ENCODE measurements around the gene CYB5A.
A peak's percentile ranks its signal among the peaks of the same experiment; 100 is the strongest.

The CYB5A gene

DNA sequence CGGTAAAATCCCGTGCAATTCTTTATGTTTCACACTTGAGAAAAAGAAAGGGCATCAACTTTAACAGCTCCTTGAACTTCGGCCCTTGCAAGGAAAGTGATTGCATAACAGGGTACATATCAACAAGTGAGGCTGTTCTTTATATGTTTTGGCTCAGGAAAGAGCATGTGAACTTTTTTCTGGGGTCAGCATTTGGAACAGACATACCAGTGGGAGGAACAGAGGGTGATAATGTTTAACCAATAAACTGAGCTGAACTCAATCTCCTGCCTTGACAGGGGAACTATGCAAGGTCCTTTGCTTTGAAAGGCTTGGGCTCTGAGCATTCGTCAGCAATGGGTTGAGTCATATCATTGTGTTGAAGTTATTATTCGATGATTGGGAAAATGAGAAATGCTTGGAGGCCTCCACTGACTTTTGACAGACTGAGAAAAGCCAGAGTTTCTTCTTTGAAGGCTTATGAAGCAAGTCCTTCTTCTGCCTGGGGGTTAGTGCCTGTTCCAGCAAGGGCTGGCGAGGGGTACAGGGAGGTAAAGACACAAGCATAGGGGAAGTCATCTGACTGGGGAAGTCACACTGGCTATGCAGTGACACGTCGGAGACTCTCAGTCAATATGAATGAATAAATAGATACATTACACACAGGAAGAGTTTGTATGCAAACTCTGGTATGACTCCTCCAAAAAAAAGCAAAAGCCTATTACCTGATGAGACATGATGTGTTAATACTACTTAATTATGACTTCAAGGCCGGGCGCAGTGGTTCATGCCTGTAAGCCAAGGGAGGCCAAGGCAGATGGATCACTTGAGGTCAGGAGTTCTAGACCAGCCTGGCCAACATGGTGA, 57.2 kb downstream of the CYB5A start:
- DNase-seq = no peak
- TF ChIP-seq POLR2A (IDR thresholded peaks at IDR 0.05; ENCODE audit: low read length) (no peak), GATA1 (IDR thresholded peaks at IDR 0.05; ENCODE audit: low read depth, low read length) (no peak)

DNA sequence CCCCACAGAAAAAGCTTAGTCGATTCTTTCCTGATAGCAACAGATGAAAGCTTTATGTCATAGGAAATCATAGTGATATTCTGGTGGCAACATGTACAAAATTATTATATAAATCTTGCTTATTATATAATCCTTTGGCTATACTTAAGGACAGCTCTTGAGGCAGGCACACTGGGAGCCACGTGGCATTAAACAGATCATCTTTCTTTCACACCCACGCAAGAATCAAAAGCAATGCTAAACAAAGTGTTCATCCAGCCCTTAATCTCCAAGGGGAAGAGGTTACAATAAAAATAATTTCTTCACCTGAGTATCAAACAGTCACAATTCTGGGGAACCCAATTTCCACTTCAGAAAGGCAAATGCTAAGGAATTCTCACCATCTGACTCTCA, 57.8 kb downstream of the CYB5A start:
- no peak for DNase-seq
- no peak for TF ChIP-seq POLR2A (IDR thresholded peaks at IDR 0.05; ENCODE audit: low read length)
- no peak for TF ChIP-seq GATA1 (IDR thresholded peaks at IDR 0.05; ENCODE audit: low read depth, low read length)

DNA sequence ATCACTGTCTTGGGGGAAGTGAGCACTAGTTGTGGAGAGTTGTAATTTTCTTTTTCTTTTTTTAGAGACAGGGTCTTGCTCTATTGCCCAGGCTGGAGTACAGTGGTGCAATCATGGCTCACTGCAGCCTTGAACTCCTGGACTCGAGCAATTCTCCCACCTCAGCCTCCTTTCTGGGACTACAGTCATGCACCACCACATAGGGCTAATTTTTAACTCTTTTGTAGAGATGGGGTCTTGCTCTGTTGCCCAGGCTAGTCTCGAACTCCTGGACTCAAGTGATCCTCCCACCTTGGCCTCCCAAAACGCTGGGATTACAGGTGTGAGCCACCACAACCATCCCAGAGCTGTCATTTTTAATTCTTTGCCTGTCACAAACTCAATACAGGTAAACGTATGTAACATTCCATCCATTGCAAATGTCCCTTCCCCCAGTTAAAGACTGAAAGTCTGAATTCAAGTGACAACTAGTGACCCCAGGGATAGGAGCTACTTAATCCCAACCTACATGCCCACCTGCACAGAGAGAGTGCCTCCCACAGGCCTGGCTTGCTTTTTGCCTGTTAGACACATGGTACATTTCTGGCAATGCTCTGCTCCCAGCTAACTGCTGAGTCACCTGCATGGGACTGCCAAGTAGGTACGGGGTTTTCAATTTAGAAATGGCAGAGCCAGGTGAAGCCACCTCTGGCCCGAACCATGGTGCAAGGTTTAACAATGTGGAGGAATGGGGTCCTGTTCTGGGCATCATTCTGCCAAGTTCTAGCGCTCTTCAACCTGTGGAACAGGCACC, 60.6 kb downstream of the CYB5A start:
- TF ChIP-seq GATA1 (IDR thresholded peaks at IDR 0.05; ENCODE audit: low read depth, low read length) (no peak), POLR2A (IDR thresholded peaks at IDR 0.05; ENCODE audit: low read length) (no peak)
- no peak for DNase-seq

DNA sequence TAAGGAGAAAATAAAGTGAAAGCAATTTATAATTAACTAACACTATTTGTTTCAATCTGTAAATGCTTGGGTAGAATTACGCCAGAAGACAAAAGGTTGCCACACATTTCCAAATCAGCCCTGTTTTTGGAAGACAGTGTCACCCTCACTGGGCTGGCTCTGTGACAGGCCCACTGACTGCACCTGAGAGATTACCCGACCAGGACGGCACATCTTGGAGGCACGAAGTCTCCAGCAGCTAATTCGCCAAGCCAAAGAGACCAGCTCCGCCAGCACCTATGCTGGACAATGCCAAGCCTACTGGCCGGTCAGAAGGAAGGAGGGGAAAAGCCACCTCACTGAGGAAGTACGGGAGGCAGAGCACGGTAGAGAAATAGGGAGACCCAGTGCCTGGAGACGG, 61.9 kb downstream of the CYB5A start:
- no peak for DNase-seq
- TF ChIP-seq GATA1 (IDR thresholded peaks at IDR 0.05; ENCODE audit: low read depth, low read length) (no peak), POLR2A (IDR thresholded peaks at IDR 0.05; ENCODE audit: low read length) (no peak)

DNA sequence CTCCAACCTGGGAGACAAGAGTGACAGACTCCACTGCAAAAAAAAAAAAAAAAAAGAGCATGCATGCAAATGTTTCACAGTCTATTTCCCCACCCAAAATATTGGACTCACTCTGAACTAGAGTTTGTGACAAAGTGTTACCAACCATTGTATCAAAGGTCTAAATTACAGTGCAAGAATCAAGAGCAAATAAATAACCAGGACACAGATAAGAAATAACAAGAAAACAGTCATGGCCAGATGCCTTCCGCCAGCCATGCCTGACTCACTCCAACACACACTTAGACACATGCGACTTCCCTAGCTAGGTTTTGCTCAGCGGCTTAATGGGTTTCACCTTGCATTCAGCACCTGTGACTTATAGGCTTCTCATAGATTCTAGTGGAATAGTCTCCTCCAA, 62.8 kb downstream of the CYB5A start:
- no peak for DNase-seq
- no peak for TF ChIP-seq POLR2A (IDR thresholded peaks at IDR 0.05; ENCODE audit: low read length)
- TF ChIP-seq GATA1 (IDR thresholded peaks at IDR 0.05; ENCODE audit: low read depth, low read length) = no peak

DNA sequence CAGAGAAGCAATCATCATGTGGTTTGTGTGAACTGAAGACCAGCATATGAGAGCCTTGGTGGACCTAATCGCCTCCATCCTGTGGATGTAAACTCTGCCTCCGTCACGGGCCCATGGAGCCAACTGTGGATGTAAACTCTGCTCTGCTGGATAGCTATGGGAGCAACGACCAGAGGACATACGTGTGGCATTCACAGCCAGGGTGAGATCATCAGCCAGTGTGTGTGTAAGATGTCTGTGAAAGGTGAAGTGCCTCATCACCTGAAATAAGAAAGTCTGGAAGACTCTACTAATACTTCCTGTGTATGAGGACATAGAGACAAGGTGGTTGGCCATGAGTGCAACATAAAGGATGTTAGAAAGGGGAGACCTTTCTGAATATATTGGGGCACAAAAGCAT, 63.5 kb downstream of the CYB5A start:
- TF ChIP-seq GATA1 (IDR thresholded peaks at IDR 0.05; ENCODE audit: low read depth, low read length) = no peak
- no peak for TF ChIP-seq POLR2A (IDR thresholded peaks at IDR 0.05; ENCODE audit: low read length)
- DNase-seq = no peak

DNA sequence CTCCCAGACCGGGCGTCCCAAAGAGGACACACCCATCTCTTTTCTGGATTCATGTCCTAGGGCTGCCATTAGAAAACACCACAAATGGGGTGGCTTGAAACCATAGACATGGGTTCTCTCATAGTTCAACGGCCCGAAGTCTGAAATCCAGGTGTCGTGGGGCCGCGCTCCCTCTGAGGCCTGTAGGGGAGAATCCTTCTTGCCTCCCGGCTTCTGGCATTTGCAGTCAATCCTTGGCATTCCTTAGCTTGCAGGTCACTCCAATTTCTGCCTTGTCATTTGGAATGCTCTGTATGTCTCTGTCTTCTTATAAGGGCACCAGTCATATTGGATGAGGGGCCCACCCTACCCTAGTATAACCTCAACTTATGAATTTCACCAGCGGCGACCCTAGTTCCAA, 65.1 kb downstream of the CYB5A start:
- no peak for DNase-seq
- TF ChIP-seq POLR2A (IDR thresholded peaks at IDR 0.05; ENCODE audit: low read length) = no peak
- no peak for TF ChIP-seq GATA1 (IDR thresholded peaks at IDR 0.05; ENCODE audit: low read depth, low read length)

DNA sequence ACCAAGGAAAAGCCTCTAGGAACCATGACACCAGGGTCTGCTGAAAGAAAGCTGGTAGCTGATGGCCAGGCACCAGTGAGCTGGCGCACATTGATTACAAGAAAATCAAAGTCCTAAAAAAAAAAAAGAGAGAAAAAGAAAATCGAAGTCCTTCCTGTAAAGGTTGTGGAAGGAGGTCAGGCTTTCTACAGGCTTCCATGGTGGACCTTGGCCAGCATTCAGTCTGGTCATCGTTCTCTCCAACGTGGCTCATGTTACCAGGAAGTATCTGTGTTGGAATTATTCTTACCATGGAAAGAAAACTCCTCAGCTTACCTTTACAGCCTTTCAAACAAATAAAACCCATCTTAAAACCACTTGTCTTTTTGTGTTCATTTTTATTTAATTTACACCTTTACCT, 65.6 kb downstream of the CYB5A start:
- TF ChIP-seq POLR2A (IDR thresholded peaks at IDR 0.05; ENCODE audit: low read length) = no peak
- DNase-seq = no peak

DNA sequence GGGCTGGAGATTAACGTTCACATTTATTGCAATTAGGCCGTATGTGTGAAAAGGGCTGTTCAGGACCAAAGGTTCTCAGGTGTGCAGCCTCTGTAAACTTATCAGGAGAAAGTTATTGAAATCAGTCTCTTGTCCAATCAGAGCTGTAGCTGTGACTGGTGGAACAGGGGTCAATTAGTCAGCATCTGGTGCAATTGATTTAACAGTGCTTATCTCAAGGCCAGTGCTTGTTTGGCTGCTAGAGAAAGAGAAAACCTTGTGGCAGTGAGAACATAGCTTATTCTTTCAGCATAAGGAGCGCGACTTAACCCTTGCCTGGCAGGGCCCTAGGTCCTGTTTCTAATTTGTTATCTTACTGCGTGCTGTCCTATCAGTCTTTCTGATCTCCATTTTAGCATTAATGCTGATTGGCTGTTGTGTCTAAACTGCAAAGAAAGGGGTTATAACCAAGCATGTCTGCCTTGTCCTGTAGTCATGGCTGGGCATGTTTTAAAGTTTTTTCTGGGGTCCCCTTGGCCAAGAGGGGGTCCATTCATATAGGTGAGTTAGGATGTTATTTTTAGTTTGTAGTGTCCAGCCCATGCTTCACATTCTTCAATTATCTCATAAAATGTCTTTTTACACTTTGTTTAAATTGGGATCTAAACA, 66.4 kb downstream of the CYB5A start:
- peak; percentile 74 to 82 for DNase-seq
- TF ChIP-seq GATA1 (IDR thresholded peaks at IDR 0.05; ENCODE audit: low read depth, low read length) (no peak), POLR2A (IDR thresholded peaks at IDR 0.05; ENCODE audit: low read length) (no peak)

DNA sequence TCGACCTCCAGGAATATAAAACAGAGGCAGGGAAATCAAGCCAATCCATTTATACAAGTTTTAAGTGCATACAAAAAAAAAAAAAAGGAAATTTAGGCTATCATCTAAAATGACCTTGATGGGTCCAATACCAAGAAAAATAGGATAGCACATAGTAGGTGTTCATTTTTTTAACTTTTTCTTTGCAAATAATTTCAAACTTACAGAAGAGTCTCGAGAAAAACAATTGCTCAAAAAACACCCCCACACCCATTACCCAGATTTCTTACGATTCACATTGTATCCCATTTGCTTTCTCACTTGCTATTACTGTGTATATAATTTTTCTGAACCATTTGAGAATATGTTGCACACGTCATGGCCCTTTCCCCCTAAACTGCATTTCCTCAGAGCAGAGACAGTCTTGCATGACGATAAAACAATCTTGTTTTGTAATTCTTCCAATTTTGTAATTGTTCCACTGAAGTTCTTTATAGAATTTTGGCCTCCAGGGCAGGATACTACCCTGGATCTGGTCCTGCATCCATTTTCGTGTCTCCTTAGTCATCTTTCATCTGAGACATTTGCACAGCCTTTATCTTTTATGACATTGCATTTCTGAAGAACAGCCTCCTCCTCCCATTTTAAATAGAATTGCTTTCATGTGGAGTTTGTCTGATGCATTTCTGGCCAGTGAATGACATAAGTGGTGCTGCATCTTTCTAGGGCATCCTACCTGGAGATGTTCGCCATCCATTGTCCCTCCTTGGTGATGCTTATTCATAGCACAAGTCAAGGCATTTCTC, 68.9 kb downstream of the CYB5A start:
- TF ChIP-seq POLR2A (IDR thresholded peaks at IDR 0.05; ENCODE audit: low read length) (no peak), GATA1 (IDR thresholded peaks at IDR 0.05; ENCODE audit: low read depth, low read length) (no peak)
- peak; percentile 35 to 59 for DNase-seq

DNA sequence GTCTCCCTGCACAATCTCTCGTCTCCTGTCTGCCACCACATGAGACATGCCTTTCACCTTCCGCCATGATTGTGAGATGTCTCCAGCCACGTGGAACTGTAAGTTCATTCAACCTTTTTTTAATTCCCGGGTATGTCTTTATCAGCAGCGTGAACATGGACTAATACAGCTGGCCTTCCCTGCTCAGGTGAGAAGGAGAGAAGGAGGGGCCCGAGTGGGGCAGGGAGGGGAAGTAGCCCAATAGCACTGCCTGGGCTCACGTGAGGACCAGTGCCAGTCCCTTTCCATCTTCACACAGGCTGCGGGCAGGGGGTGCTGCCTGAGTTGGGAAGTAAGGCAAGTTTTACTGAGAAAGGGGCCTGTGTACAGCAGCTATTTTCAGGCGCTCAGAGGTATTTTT, 70.7 kb downstream of the CYB5A start:
- DNase-seq = no peak
- no peak for TF ChIP-seq POLR2A (IDR thresholded peaks at IDR 0.05; ENCODE audit: low read length)
- TF ChIP-seq GATA1 (IDR thresholded peaks at IDR 0.05; ENCODE audit: low read depth, low read length) = no peak

DNA sequence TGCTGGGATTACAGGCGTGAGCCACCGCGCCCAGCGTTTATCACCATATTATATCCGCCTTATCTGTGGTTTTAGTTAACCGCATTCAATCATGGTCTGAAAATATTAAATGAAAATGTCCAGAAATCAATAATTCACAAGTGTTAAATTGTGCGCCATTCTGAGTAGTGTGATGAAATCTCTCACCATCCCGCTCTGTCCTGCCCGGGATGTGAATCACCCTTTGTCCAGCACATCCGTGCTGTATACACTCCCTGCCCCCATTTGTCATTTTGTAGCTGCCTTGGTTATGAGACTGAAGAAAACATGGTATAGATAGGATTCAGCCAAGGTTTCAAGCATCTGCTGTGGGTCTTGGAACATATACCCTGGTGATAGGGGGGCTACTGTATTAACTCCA, 72.7 kb downstream of the CYB5A start:
- no peak for DNase-seq
- TF ChIP-seq POLR2A (IDR thresholded peaks at IDR 0.05; ENCODE audit: low read length) (no peak), GATA1 (IDR thresholded peaks at IDR 0.05; ENCODE audit: low read depth, low read length) (no peak)

DNA sequence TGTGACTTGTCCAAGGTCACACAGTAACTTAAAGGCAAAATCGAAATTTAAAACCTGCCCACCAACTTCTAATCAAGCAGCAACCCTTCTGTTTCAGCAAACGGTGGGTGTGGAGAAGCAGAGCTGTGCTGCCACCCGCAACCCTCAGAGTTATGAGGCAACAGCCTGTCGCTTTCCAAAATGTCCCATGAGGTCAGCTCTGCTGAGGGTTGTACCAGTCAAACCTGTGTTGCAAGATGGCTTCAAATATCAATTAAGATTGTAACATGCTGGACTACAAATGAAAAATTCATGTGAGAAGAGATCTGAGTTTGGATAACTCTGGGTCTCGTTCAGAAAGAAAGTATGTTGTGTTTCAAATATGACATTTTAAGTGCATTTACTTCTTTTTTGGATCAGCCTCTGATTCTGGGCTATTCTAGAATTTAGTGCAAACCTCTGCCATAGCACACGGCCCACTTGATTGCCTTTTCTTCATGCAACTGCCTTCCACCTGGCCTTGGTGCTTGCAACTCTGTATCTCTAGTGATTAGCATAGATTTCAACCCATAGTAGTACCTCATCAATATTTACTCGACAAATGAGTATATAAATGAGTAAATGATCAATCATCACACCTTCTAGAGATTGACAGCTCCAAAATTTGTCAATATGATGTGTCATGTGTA, 74.2 kb downstream of the CYB5A start:
- TF ChIP-seq POLR2A (IDR thresholded peaks at IDR 0.05; ENCODE audit: low read length) (no peak), GATA1 (IDR thresholded peaks at IDR 0.05; ENCODE audit: low read depth, low read length) (no peak)
- no peak for DNase-seq

All from erythroblast (primary cell).